ENCODE measurements around the gene IMMP2L.

DNA sequence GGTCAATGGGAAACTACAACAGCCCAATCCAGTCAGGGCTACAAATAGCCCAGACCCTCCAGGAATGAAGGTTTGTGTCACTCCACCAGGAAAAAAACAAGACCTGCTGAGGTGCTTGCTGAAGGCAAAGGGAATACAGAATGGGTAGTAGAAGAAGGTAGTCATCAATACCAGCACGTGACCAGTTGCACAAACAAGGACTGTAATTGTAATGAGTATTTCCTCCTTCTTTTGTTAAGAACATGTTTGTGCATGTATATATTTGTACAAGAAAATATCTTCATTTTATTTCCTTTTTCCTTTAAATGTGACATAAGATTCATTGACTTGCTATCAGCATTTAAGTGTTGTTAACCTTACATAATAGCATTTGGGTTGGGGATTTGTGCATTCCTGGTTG, 229.3 kb downstream of the IMMP2L start:
- TF ChIP-seq, protein P1, sequence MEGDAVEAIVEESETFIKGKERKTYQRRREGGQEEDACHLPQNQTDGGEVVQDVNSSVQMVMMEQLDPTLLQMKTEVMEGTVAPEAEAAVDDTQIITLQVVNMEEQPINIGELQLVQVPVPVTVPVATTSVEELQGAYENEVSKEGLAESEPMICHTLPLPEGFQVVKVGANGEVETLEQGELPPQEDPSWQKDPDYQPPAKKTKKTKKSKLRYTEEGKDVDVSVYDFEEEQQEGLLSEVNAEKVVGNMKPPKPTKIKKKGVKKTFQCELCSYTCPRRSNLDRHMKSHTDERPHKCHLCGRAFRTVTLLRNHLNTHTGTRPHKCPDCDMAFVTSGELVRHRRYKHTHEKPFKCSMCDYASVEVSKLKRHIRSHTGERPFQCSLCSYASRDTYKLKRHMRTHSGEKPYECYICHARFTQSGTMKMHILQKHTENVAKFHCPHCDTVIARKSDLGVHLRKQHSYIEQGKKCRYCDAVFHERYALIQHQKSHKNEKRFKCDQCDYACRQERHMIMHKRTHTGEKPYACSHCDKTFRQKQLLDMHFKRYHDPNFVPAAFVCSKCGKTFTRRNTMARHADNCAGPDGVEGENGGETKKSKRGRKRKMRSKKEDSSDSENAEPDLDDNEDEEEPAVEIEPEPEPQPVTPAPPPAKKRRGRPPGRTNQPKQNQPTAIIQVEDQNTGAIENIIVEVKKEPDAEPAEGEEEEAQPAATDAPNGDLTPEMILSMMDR (conservative IDR thresholded peaks at IDR 0.05; ENCODE audit: low read depth, low read length): no peak
- TF ChIP-seq EZH2 (IDR thresholded peaks at IDR 0.05; ENCODE audit: low read length, unreplicated experiment) (no peak), EZH2phosphoT487 (IDR thresholded peaks at IDR 0.05; ENCODE audit: borderline replicate concordance, low read length) (no peak)
